ENCODE measurements around the gene FASTK. TPM values are rescaled to one million over a fixed set of nuclear protein-coding genes. Genes with fewer than 3 reads are reported as not detected.

Gene FASTK
- total RNA-seq, 1 experiment from 2014 or later, result 95.0 TPM

DNA sequence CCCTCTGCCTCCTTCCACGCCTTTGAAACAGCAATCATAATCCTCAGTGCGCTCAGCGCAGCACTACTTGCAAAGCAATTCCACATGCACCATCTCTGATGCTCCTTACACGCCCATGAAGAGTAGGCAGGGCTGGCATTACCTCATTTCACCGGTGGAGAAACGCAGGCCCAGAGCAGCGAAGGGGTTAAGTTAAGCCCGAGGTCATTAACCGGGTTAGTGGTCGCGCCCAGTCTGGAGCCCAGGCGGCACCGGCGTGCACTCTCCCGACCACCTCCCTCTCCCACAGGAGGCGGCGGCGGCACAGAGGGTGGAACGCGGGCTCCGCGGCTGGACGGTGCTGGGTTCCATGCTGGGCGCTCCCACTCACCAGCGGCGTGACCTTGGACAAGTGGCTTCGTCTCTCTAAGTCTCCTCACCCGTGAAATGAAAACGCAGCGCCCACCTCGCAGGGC is 515 bp downstream of the FASTK start:
- Histone ChIP-seq H3K9me3 (ENCODE audit: control insufficient read depth, insufficient read depth, low read depth, low read length) (no peaks in the 10 kb centered on the region), H3K36me3 (ENCODE audit: control insufficient read depth, insufficient read depth, low read length) (no peaks in the 10 kb centered on the region), H3K27ac (ENCODE audit: low read length) (peak overlapping the region; percentile 91), H3K4me1 (ENCODE audit: control insufficient read depth, insufficient read depth, low read length) (peaks cover 54% of the 10 kb centered on the region), H3K27me3 (ENCODE audit: control insufficient read depth, insufficient read depth, low read length) (no peaks in the 10 kb centered on the region), H3K4me3 (ENCODE audit: low read depth in 2 of 2, low read length in 2 of 2) (peak overlapping the region; percentile 74 to 93)
- POLR2A ChIA-PET, result interaction anchor here (1.0 kb wide), 1 partner anchor 10 kb away, joined by 4 read pairs; no protein-coding TSS in a partner anchor
- no peak for DNase-seq (ENCODE audit: low read depth, low spot score)
- TF ChIP-seq, protein P1, sequence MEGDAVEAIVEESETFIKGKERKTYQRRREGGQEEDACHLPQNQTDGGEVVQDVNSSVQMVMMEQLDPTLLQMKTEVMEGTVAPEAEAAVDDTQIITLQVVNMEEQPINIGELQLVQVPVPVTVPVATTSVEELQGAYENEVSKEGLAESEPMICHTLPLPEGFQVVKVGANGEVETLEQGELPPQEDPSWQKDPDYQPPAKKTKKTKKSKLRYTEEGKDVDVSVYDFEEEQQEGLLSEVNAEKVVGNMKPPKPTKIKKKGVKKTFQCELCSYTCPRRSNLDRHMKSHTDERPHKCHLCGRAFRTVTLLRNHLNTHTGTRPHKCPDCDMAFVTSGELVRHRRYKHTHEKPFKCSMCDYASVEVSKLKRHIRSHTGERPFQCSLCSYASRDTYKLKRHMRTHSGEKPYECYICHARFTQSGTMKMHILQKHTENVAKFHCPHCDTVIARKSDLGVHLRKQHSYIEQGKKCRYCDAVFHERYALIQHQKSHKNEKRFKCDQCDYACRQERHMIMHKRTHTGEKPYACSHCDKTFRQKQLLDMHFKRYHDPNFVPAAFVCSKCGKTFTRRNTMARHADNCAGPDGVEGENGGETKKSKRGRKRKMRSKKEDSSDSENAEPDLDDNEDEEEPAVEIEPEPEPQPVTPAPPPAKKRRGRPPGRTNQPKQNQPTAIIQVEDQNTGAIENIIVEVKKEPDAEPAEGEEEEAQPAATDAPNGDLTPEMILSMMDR (IDR thresholded peaks at IDR 0.05), result no peak
- TF ChIP-seq SIN3A (IDR thresholded peaks at IDR 0.05; ENCODE audit: borderline replicate concordance, insufficient read depth, low read depth, low read length), result no peak
- TF ChIP-seq, protein P2, sequence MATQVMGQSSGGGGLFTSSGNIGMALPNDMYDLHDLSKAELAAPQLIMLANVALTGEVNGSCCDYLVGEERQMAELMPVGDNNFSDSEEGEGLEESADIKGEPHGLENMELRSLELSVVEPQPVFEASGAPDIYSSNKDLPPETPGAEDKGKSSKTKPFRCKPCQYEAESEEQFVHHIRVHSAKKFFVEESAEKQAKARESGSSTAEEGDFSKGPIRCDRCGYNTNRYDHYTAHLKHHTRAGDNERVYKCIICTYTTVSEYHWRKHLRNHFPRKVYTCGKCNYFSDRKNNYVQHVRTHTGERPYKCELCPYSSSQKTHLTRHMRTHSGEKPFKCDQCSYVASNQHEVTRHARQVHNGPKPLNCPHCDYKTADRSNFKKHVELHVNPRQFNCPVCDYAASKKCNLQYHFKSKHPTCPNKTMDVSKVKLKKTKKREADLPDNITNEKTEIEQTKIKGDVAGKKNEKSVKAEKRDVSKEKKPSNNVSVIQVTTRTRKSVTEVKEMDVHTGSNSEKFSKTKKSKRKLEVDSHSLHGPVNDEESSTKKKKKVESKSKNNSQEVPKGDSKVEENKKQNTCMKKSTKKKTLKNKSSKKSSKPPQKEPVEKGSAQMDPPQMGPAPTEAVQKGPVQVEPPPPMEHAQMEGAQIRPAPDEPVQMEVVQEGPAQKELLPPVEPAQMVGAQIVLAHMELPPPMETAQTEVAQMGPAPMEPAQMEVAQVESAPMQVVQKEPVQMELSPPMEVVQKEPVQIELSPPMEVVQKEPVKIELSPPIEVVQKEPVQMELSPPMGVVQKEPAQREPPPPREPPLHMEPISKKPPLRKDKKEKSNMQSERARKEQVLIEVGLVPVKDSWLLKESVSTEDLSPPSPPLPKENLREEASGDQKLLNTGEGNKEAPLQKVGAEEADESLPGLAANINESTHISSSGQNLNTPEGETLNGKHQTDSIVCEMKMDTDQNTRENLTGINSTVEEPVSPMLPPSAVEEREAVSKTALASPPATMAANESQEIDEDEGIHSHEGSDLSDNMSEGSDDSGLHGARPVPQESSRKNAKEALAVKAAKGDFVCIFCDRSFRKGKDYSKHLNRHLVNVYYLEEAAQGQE (IDR thresholded peaks at IDR 0.05; ENCODE audit: insufficient read depth in 1 of 2, low read depth in 2 of 2, low read length in 1 of 2), result no peak
- no peak for TF ChIP-seq POLR2AphosphoS5 (IDR thresholded peaks at IDR 0.05; ENCODE audit: low read depth, low read length)
- TF ChIP-seq TCF7L2 (IDR thresholded peaks at IDR 0.05; ENCODE audit: low read depth, low read length), result no peak
- in situ Hi-C loops (cut with HindIII; ENCODE audit: low pct_unique_long_range_greater_than_20kb, low sequenced_read_pairs), result no loop called here
- BruUV-seq (replicated peaks), result TSS peak; percentile 71
- CTCF ChIA-PET, result no interaction called here
- intact Hi-C loops (cut with micrococcal nuclease; ENCODE audit: unreplicated experiment), result no loop called here
- ATAC-seq, result no peak

DNA sequence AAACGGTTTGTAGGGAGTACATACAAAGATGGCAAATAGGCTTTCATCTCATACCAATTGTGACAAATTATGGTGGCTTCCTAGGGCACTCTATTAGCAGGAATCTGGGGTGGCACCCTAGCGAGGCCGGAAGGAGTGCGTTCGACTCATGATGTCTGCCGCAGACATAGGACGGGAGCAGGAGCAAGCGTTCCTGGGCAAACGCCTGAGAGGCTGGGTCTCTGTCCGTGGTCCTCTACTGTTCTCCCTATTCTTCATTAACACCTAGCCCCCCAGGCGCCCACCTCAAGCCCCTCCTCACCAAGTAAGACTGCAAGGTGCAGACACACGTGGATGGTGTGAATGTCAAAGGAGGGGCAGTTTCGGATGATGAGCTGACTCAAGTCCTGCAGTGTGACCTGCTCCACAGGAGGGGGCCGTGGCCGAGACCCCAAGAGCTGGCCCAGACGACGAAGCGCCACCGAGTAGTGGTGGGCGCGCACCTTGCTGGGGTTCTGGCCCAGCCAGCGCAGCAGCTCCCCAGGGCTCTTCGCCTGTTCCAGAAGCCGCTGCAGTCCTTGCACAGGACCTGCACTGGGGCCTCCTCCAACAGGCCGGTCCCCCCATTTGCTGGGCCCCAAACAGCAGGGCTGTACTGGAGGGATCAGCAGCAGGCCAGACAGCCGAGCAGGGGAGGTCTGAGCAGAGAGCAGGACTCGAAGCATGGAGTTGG is 1.3 kb downstream of the FASTK start:
- Histone ChIP-seq H3K4me3 (ENCODE audit: low read depth in 2 of 2, low read length in 2 of 2) (peak overlapping the region; percentile 74 to 93), H3K36me3 (ENCODE audit: control insufficient read depth, insufficient read depth, low read length) (no peaks in the 10 kb centered on the region; the same call in 1 of the 2 replicates), H3K27ac (ENCODE audit: low read length) (peak overlapping the region; percentile 91), H3K27me3 (ENCODE audit: control insufficient read depth, insufficient read depth, low read length) (no peaks in the 10 kb centered on the region), H3K9me3 (ENCODE audit: control insufficient read depth, insufficient read depth, low read depth, low read length) (no peaks in the 10 kb centered on the region), H3K4me1 (ENCODE audit: control insufficient read depth, insufficient read depth, low read length) (peaks cover 50% of the 10 kb centered on the region)
- in situ Hi-C loops (cut with HindIII; ENCODE audit: low pct_unique_long_range_greater_than_20kb, low sequenced_read_pairs) (no loop called here), intact Hi-C loops (cut with micrococcal nuclease; ENCODE audit: unreplicated experiment) (loop anchor here (5.0 kb wide), 1 partner anchor 33 kb away; no protein-coding TSS in a partner anchor)
- BruUV-seq (replicated peaks), result no TSS peak
- ChIA-PET CTCF (no interaction called here), POLR2A (no interaction called here)
- ATAC-seq, result no peak
- DNase-seq (ENCODE audit: low read depth, low spot score), result no peak
- no peak for TF ChIP-seq TCF7L2 (IDR thresholded peaks at IDR 0.05; ENCODE audit: low read depth, low read length)
- TF ChIP-seq, protein P2 (IDR thresholded peaks at IDR 0.05; ENCODE audit: insufficient read depth in 1 of 2, low read depth in 2 of 2, low read length in 1 of 2), result no peak
- TF ChIP-seq SIN3A (IDR thresholded peaks at IDR 0.05; ENCODE audit: borderline replicate concordance, insufficient read depth, low read depth, low read length), result no peak
- no peak; the same call in 1 of the 2 replicates for TF ChIP-seq POLR2AphosphoS5 (IDR thresholded peaks at IDR 0.05; ENCODE audit: low read depth, low read length)
- TF ChIP-seq, protein P1 (IDR thresholded peaks at IDR 0.05), result no peak
